GM18873 (cell line): ENCODE data around the gene FLAD1.

ENCODE experiments used
- ATAC-seq: cut with Tn5 transposase; IDR thresholded peaks from one replicate; pipeline ENCODE4 v1.9.1; 2021; ENCODE audit warnings: mild to moderate bottlenecking, moderate library complexity, moderate number of reproducible peaks; ENCODE audit not compliant: unreplicated experiment, low FRiP score

The FLAD1 gene

GRCh38 chr1:154951901-154952657 is 31.1 kb upstream of the FLAD1 start:
- ATAC-seq = no peak

DNA sequence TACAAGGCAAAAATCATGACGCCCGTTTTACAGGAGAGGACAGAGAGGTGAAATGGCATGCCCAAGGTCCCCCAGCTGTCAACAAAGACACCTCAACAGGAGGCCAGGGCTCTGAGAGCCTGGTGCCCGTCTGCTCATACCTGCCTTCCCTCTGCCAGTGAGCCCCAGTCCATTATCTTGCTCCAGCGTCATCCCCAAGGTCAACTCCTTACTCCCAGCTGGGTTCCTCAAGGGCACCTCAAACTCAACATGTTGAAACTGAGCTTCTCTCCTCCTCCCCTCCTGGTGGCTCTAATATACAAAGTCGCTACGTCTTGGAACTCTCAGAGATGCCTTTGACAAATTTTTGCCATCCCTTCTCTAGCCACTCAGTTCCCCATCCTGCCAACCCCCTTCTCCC is 30.5 kb upstream of the FLAD1 start:
- no peak for ATAC-seq

GRCh38 chr1:154953611-154954038 is 29.5 kb upstream of the FLAD1 start:
- ATAC-seq = no peak

- ATAC-seq = no peak
These were observed 28.6 kb upstream of the FLAD1 start for GRCh38 chr1:154954541-154954940.

DNA sequence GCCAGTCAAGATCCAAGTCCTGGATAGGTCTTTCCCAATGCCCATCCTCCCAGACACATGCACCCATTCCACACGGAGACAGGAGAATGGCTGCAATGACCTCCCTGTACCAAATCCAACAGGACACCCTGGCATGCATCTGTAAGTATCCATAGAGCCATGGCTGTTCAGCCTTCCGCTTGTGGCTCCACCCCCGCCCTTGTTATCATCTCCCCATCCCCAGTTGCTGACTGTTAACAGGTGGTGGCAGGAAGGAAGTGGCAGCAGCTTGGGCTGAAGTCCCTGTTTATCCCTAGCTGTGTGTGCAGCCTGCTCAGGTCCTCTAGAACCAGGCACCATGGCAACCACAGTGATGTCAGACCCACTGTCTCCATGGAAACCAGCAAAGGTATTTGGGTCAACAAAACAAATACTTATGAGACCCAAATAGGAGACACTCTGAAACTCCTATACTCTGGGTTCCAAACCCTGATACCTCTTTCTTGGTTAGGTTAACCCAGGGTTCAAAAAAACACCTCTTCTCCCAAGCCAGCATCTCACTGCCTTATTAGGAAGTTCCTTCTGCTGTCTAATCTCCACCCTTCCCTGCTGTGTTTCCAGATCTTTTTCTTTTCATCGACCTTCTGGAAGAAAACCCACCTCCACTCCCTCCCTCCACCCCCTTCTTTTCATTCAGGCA is 28.0 kb upstream of the FLAD1 start:
- peak; percentile 64 for ATAC-seq

DNA sequence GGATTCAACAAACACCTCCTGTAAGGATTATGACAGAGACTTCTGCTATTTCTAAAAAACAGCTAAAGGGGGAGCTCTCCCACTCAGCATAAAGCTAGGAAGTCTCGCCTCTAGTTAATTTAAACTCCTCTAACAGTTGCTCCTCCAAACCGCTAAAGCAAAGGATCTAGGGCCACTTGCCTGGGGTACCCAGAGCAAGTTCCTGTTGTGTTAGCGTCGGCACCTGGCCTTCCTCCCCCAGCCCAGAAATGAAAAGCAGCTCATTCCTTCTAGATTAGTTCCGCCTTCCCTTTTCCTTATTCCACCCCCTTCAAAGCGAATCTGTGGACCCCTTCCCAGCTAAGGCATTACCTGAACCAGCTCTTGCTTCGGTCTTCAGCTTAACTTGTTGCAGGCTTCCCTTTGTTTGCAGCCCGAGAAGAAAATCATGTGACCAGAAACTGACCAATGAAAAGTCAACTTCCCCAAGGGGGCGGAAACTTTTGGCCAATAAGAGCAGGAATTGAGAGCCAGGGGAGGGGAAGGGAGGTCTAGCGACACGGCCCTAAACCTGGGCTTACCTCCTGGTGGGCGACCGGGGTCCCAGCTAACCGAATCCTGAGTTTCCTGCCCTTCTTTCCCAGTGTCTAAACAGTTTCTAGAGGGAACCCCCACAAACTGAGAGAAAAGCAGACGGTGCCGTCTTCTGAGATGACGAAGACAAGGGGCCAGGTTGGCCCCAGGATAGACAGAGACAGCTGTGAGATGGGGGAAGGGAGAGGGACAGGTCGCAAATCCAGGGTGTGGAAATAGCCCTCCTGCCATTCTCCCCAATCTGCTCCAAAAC is 27.2 kb upstream of the FLAD1 start, which contains the start of gene PBXIP1:
TSS of gene PBXIP1 (minus strand) at position 382 of the 826 bp plus-strand sequence. CDS start 2,378 bp downstream, outside the sequence.
- ATAC-seq = peak; percentile 9

DNA sequence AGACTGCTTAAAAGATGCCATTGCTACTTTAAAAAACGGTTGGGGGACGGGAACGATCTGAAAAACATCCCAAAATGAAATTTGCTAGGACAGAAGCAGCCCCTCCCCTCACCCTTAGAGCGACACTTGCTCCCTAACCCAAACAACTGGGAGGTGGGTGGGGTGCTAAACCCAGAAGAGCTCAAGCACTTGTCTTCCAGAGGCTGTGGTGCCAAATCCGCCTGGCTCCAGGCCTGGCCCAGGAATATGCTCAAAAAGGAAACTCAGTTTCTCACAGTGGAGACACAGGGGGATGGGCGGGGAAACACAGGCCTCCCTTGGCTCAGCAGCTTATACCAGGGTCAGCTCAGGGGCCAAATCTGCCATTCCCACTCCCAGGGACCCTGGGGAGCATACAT is 26.6 kb upstream of the FLAD1 start:
- ATAC-seq = no peak

DNA sequence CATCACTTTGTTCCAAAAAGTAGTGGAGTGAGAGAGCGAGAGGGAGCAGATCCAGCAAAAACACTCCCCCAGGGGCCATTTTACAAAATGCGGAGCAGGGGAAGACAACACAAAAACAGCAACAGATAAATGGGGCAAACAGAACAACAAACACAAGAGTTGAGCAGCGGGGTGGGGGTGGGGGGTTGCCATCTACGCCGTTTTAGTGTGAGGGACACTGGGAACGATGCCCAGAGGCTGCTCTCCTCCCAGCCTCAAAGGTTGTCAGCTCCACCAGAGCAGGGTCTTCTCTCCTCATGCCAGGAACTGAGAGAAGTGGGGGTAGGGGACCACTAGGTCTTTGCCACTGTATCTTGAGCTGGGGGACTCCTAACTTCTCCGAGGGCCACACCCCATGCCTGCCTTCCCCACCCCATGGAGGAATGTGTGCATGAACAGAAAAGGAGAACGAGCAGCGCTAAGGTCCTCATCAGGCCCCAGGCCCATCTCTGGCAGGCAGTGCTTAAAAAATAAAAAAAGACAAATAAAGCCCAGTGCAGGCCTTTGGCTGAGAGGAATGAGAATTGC is 26.0 kb upstream of the FLAD1 start:
- no peak for ATAC-seq

- ATAC-seq = no peak
These were observed 25.1 kb upstream of the FLAD1 start for GRCh38 chr1:154958036-154958435.

GRCh38 chr1:154958681-154959425 is 24.3 kb upstream of the FLAD1 start:
- no peak for ATAC-seq

GRCh38 chr1:154959426-154959780 is 23.7 kb upstream of the FLAD1 start:
- ATAC-seq = no peak

DNA sequence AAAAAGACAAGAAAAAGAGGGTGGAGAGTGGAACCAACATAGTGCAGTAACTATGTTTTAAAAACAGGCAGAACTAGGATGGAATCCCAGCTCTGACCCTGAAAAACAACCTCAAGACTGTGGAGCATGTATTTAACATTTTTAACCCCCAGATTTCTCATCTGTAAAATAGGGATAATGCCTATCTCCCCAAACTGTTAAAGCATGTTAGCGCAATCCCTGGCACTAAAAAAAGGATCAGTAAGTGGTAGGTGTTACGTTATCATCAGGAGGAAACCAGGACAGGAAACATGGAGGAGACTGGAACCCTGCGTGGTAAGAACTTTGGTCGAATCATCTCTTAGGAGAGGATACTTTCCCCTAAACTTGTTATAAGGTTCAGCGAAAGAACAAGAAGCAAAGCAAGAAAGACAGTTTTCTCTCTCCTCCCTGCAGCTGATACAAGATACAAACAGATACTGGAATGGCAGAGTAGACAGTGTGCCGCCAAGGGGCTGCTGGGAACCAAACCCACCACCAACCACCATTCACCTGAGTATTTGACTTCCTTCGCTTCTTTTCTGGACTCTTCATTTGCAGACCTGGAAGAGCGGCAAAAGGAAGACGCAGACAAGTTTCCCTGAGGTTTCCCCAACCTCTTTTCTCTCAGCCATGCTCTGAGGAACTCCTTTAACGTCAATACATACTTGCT is 22.6 kb upstream of the FLAD1 start:
- ATAC-seq = no peak

DNA sequence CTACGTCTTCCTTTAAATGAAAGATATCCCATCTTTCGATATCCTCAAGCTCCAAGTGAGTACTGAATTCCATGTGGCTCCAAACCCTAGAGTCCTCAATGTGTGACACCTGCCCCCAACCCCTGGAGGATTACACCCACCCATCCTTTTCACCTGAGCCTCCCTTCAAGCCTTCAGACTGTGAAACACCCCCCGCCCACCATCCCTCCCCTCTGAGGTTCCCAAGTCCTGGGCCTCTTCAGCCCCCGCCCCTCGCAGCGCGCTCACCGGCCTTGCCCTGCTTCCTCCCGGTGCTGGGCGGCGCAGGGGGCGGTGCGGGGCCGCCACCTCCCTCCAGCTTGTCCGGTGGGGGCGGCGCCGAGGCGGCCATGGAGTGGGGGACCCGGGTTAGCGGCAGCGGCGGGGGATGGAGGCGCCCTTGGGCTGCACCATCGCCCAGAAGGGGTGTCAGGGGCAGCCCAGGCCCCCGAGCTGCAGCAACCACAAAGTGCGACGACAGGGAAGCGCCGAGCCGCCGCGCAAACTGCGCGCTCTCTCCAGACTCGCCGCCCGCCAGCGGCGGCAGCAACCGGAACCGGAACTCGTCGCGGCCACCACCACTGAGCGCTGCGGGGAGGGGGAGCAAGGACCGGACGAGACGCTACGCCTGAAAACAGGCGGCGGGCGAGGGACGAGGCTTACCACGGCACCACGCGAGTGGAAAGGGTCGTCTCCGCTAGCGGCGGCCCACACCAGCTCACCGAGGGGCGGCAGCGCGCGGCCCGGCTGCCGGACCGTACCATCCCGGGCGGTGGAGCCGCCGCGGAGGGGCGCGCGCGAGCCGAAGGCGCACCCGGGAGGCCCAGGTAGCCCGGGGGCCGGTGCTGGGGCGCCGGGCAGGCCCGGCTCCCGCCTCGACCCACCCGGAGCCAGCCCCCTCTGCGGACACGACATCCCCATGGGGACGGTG is 21.7 kb upstream of the FLAD1 start, which contains the start of gene PYGO2:
TSS of gene PYGO2 (minus strand) at position 576 of the 949 bp plus-strand sequence. CDS start at position 370, 206 bp downstream.
- ATAC-seq = peak; percentile 48

- no peak for ATAC-seq
These were observed 20.9 kb upstream of the FLAD1 start for GRCh38 chr1:154962156-154962749.

DNA sequence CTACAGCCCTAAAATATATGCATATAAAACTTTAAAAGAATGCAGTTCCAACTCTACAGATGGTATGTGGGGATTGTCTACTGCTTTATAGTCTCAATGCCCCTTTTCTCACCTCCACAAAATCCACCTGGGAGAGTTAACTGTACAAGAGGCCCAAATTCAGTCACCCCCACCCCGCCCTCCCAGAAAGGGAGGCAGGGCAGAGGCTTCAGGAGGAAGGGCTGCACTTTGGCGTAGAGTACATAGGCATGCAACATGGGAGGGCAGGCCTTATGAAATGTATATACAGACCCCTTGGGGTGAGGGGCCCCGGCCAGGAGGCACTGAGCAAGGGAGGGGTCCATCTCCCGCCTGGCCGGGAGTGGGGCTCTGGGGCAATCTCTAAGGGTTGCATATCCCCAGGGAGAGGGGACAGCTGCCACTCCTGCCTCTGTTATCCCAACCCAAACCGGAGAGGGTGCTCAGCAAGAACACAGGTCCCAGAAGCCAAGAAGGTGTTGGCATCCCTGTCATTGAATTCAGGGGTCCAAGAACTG is 20.3 kb upstream of the FLAD1 start:
- ATAC-seq = no peak

- no peak for ATAC-seq
These were observed 19.5 kb upstream of the FLAD1 start for GRCh38 chr1:154963643-154964042.

DNA sequence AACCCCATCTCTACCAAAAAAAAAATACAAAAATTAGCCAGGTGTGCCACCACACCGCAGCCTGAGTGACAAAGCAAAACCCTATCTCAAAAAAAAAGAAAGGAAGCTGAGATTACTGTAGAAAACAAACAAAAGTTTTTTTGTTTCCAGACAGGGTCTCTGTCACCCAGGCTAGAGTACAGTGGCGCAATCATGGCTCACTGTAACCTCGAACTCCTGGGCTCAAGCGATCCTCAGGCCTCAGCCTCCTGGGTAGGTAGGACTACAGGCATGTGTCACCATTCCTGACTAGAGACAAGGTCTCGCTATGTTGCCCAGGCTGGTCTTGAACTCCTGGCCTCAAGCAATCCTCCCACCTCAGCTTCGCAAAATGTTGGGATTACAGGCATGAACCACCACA is 18.8 kb upstream of the FLAD1 start:
- no peak for ATAC-seq

GRCh38 chr1:154966111-154966510 is 17.0 kb upstream of the FLAD1 start:
- no peak for ATAC-seq
